Measurements from ENCODE around the gene IWS1.

GRCh38 chr2:127560201-127560930 is 34.1 kb upstream of the IWS1 start:
- TF ChIP-seq CTCF (IDR thresholded peaks at IDR 0.05; ENCODE audit: low read length) = no peak
- no peak for TF ChIP-seq EZH2 (optimal IDR thresholded peaks at IDR 0.05; ENCODE audit: low read depth, low read length)
